K562 (cell line): ENCODE results near the gene BBC3. TPM values are rescaled to one million over a fixed set of nuclear protein-coding genes. Genes with fewer than 3 reads are reported as not detected.

Experiments
- CTBP1 ChIP-seq: fragments of 450-650 bp; IDR thresholded peaks from 2 replicates; pipeline ENCODE4 v1.6.1; 2016; ENCODE audit warnings: borderline replicate concordance
- DACH1 ChIP-seq: fragments of 450-650 bp; IDR thresholded peaks from 2 replicates; pipeline ENCODE4 v1.6.1; 2018; ENCODE audit not compliant: partially characterized antibody
- MCM3 ChIP-seq: fragments of 450-650 bp; IDR thresholded peaks from 2 replicates; pipeline ENCODE4 v1.6.1; 2016
- NR0B1 ChIP-seq: fragments of 450-650 bp; IDR thresholded peaks from one replicate; pipeline ENCODE4 v1.6.1; 2018; ENCODE audit warnings: mild to moderate bottlenecking, moderate library complexity; ENCODE audit not compliant: partially characterized antibody
- POLR2AphosphoS5 ChIP-seq: IDR thresholded peaks from 2 replicates; pipeline ENCODE4 v1.6.1; 2011; ENCODE audit warnings: mild to moderate bottlenecking, low read depth, low read length, moderate library complexity; ENCODE audit not compliant: control insufficient read depth, insufficient read depth
- SMARCA4 ChIP-seq: fragments of 450-650 bp; IDR thresholded peaks from 2 replicates; pipeline ENCODE4 v1.6.1; 2016
- SREBF2 ChIP-seq: sonication (generic); formaldehyde crosslinking; IDR thresholded peaks from 2 replicates; pipeline ENCODE4 v1.4.0; 2020; ENCODE audit warnings: mild to moderate bottlenecking, missing genetic modification reagents
- SRF ChIP-seq, 2 experiments: fragments of 250-450, 450-650 bp in 1 of 2; sonication (Bioruptor Pico) in 1 of 2; sonication (generic) in 1 of 2; formaldehyde crosslinking; IDR thresholded peaks; 2 replicates each; pipeline versions ENCODE4 v1.5.0 to v1.5.1; 2020 to 2022; ENCODE audit warnings: mild to moderate bottlenecking in 1 of 2, missing genetic modification reagents in 1 of 2
- SRSF9 ChIP-seq: fragments of 200-400 bp; formaldehyde crosslinking; IDR thresholded peaks from 2 replicates; pipeline ENCODE4 v1.6.1; 2017; ENCODE audit warnings: low read depth, low read length, borderline replicate concordance
- TSHZ1 ChIP-seq: fragments of 250-450 bp; sonication (Bioruptor Pico); IDR thresholded peaks from 2 replicates; pipeline ENCODE4 v1.4.0; 2020; ENCODE audit warnings: mild to moderate bottlenecking, moderate library complexity
- ZNF318 ChIP-seq, 2 experiments: fragments of 450-650 bp; IDR thresholded peaks; 2 replicates each; pipeline ENCODE4 v1.6.1; 2016; ENCODE audit warnings: mild to moderate bottlenecking in 2 of 2, borderline replicate concordance in 1 of 2, low read depth in 1 of 2, moderate library complexity in 1 of 2
- ZNF324 ChIP-seq: fragments of 250-450 bp; sonication (Bioruptor Pico); IDR thresholded peaks from 2 replicates; pipeline ENCODE4 v1.4.0; 2020; ENCODE audit warnings: mild to moderate bottlenecking
- polyA plus RNA-seq, 8 experiments: library from polyadenylated mRNA; depleted of rRNA in 4 of 8; stranded (reverse) in 5 of 8; unstranded in 3 of 8; fragments of >200 nt; fragmentation: Nextera tagmentation in 2 of 8; fragmentation: Illumina TruSeq in 1 of 8; extraction: Ambion mirVana in 2 of 8; extraction: Trizol in 1 of 8; gene quantifications; 2 replicates each; pipeline versions ENCODE4 v1.2.1 to v1.2.3, GENCODE V29; 2011 to 2014; ENCODE audit warnings: inconsistent platforms in 1 of 8, missing spikeins in 1 of 8
- total RNA-seq, 7 experiments: library from RNA; depleted of rRNA in 6 of 7; stranded (reverse); fragments of >200 nt in 6 of 7; fragmentation: Illumina TruSeq in 2 of 7; extraction: Trizol in 2 of 7; gene quantifications; 2 replicates each; pipeline versions ENCODE4 v1.2.1 to v1.2.3, GENCODE V29; 2011 to 2021; ENCODE audit warnings: low replicate concordance in 1 of 7

Gene BBC3
- total and polyA plus RNA-seq, 9 of the 15 experiments (the other 6 are each of a cell fraction or from before 2014, with no cell fraction given): 0.15 to 30.7 (median 4.8) TPM

GRCh38 chr19:47226426-47227351, 4.3 kb downstream of the BBC3 start (continued):
- peak; percentile 15; the same call in 1 of the 2 replicates for TF ChIP-seq SMARCA4
- TF ChIP-seq SRF (CRISPR knock-in tag; IDR thresholded peaks at IDR 0.05): peak in 1 of 2 experiments; percentile 53; a peak in 1 of 4 replicates
- TF ChIP-seq SREBF2 (CRISPR knock-in tag): no peak
- no peak for TF ChIP-seq SRSF9
- TF ChIP-seq NR0B1: no peak
- TF ChIP-seq POLR2AphosphoS5: peak; percentile 77
- TF ChIP-seq CTBP1: peak; percentile 75
- TF ChIP-seq MCM3: no peak
- TF ChIP-seq DACH1: no peak
- TF ChIP-seq ZNF324 (CRISPR knock-in tag): no peak
- no peak for TF ChIP-seq TSHZ1
- no peak for TF ChIP-seq ZNF318 (IDR thresholded peaks at IDR 0.05; ENCODE audit: borderline replicate concordance in 1 of 2, low read depth in 1 of 2)
